Parathyroid adenoma (tissue), 2 donors: ENCODE data around the gene JCHAIN.
A peak's percentile ranks its signal among the peaks of the same experiment; 100 is the strongest.

Experiments used
- H2AFZ ChIP-seq: fragments of 300-600 bp; sonication (generic); one replicate; pipeline ENCODE4 v1.7.0; 2017; ENCODE audit warnings: antibody characterized with exemption, mild to moderate bottlenecking
- H3K27ac ChIP-seq: fragments of 300-600 bp; sonication (generic); one replicate; pipeline ENCODE4 v1.7.0; 2017
- H3K27me3 ChIP-seq: fragments of 300-600 bp; sonication (generic); one replicate; pipeline ENCODE4 v1.7.0; 2017; ENCODE audit warnings: low read length; ENCODE audit not compliant: control insufficient read depth, insufficient read depth
- H3K36me3 ChIP-seq: fragments of 300-600 bp; sonication (generic); one replicate; pipeline ENCODE4 v1.7.0; 2017; ENCODE audit warnings: low read length; ENCODE audit not compliant: control insufficient read depth, insufficient read depth
- H3K4me1 ChIP-seq: fragments of 300-600 bp; sonication (generic); one replicate; pipeline ENCODE4 v1.7.0; 2017; ENCODE audit warnings: control low read depth
- H3K4me2 ChIP-seq: fragments of 300-600 bp; sonication (generic); one replicate; pipeline ENCODE4 v1.7.0; 2017; ENCODE audit warnings: low read length
- H3K4me3 ChIP-seq: fragments of 300-600 bp; sonication (generic); one replicate; pipeline ENCODE4 v1.7.0; 2017; ENCODE audit warnings: low read depth, low read length
- H3K79me2 ChIP-seq: fragments of 300-600 bp; sonication (generic); one replicate; pipeline ENCODE4 v1.7.0; 2017; ENCODE audit warnings: control low read depth
- H3K9ac ChIP-seq: fragments of 300-600 bp; sonication (generic); one replicate; pipeline ENCODE4 v1.7.0; 2017; ENCODE audit warnings: mild to moderate bottlenecking
- H3K9me3 ChIP-seq: fragments of 300-600 bp; sonication (generic); one replicate; pipeline ENCODE4 v1.7.0; 2017; ENCODE audit warnings: low read length; ENCODE audit not compliant: control insufficient read depth
- CTCF ChIP-seq: fragments of 300-600 bp; sonication (generic); IDR thresholded peaks from one replicate; pipeline ENCODE4 v1.7.0; 2017; ENCODE audit warnings: antibody characterized with exemption, mild to moderate bottlenecking
- donor health status: primary hyperparathyroidism.

JCHAIN gene

GRCh38 chr4:70640192-70640591 is 26.1 kb downstream of the JCHAIN start:
- no peaks in the 10 kb centered on the region for H3K36me3 ChIP-seq
- H3K9ac ChIP-seq = no peak overlapping the region
- H2AFZ ChIP-seq = no peak overlapping the region
- no peak overlapping the region for H3K4me3 ChIP-seq
- H3K79me2 ChIP-seq = no peaks in the 10 kb centered on the region
- H3K27ac ChIP-seq = no peak overlapping the region
- H3K4me1 ChIP-seq = no peaks in the 10 kb centered on the region
- H3K4me2 ChIP-seq = no peak overlapping the region
- no peaks in the 10 kb centered on the region for H3K27me3 ChIP-seq
- TF ChIP-seq CTCF = no peak
- no peaks in the 10 kb centered on the region for H3K9me3 ChIP-seq

- Histone ChIP-seq H3K4me3 (peak overlapping the region; percentile 23), H3K27ac (peak overlapping the region; percentile 30)
Observed at GRCh38 chr4:70637239-70637913, 28.9 kb downstream of the JCHAIN start.

GRCh38 chr4:70634482-70634881 is 31.8 kb downstream of the JCHAIN start:
- no peak for TF ChIP-seq CTCF
- Histone ChIP-seq H3K9ac (no peak overlapping the region), H2AFZ (peak overlapping the region; percentile 74), H3K79me2 (no peaks in the 10 kb centered on the region), H3K4me3 (no peak overlapping the region), H3K27me3 (no peaks in the 10 kb centered on the region), H3K4me2 (no peak overlapping the region), H3K4me1 (peaks cover 6% of the 10 kb centered on the region), H3K9me3 (no peaks in the 10 kb centered on the region), H3K27ac (peak overlapping the region; percentile 49), H3K36me3 (no peaks in the 10 kb centered on the region)

More at GRCh38 chr4:70637239-70637913, 28.9 kb downstream of the JCHAIN start:
- Histone ChIP-seq H3K9ac (no peak overlapping the region), H2AFZ (peak overlapping the region; percentile 59), H3K27me3 (no peaks in the 10 kb centered on the region), H3K36me3 (no peaks in the 10 kb centered on the region), H3K9me3 (no peaks in the 10 kb centered on the region), H3K4me2 (peak overlapping the region; percentile 63), H3K4me1 (peaks cover 6% of the 10 kb centered on the region), H3K79me2 (no peaks in the 10 kb centered on the region)
- no peak for TF ChIP-seq CTCF

- Histone ChIP-seq H3K79me2 (no peaks in the 10 kb centered on the region), H3K9ac (no peak overlapping the region), H3K27ac (no peak overlapping the region), H3K36me3 (no peaks in the 10 kb centered on the region), H3K27me3 (no peaks in the 10 kb centered on the region), H3K4me1 (peaks cover 6% of the 10 kb centered on the region), H3K4me2 (no peak overlapping the region), H3K4me3 (no peak overlapping the region), H2AFZ (no peak overlapping the region), H3K9me3 (no peaks in the 10 kb centered on the region)
- TF ChIP-seq CTCF = no peak
Observed at GRCh38 chr4:70632028-70632427, 34.3 kb downstream of the JCHAIN start.

- Histone ChIP-seq H3K27me3 (no peaks in the 10 kb centered on the region), H3K79me2 (no peaks in the 10 kb centered on the region), H3K36me3 (no peaks in the 10 kb centered on the region), H3K27ac (no peak overlapping the region), H3K4me1 (peaks cover 6% of the 10 kb centered on the region), H3K4me3 (no peak overlapping the region), H3K9me3 (no peaks in the 10 kb centered on the region), H3K9ac (no peak overlapping the region), H2AFZ (no peak overlapping the region), H3K4me2 (no peak overlapping the region)
- no peak for TF ChIP-seq CTCF
Observed at GRCh38 chr4:70630162-70630561, 36.1 kb downstream of the JCHAIN start.
